Kidney (tissue), 14 donors: Measurements from ENCODE around the gene VAMP3. TPM values are rescaled to one million over a fixed set of nuclear protein-coding genes. Genes with fewer than 3 reads are reported as not detected.

Experiments
- DNase-seq, 5 donors: peaks; one replicate each; pipeline ENCODE4 v3.0.0-alpha.2; 2013 to 2020
- FAIRE-seq: peaks from 2 replicates; lab custom pipeline; 2012; peaks lifted over from hg19 to GRCh38; lab: Jason Lieb, UNC
- H3K27ac ChIP-seq, 2 donors: one replicate each; pipeline ENCODE4 v1.7.0; 2013; ENCODE audit warnings: low read depth in 2 of 2, low read length in 2 of 2, inconsistent platforms in 1 of 2
- H3K27me3 ChIP-seq: one replicate; pipeline ENCODE4 v1.7.1; 2013; ENCODE audit warnings: low read length, inconsistent platforms; ENCODE audit not compliant: control insufficient read depth, insufficient read depth
- H3K36me3 ChIP-seq, 3 donors: one replicate each; pipeline versions ENCODE4 v1.7.0 to v1.7.1; 2013; ENCODE audit warnings: low read length in 3 of 3, control low read depth in 1 of 3, inconsistent platforms in 1 of 3; ENCODE audit not compliant: insufficient read depth in 3 of 3, control insufficient read depth in 2 of 3
- H3K4me1 ChIP-seq, 3 donors: one replicate each; pipeline versions ENCODE4 v1.7.0 to v1.7.1; 2013; ENCODE audit warnings: low read length in 3 of 3, inconsistent platforms in 1 of 3, low read depth in 1 of 3; ENCODE audit not compliant: control insufficient read depth in 2 of 3, insufficient read depth in 2 of 3
- H3K4me3 ChIP-seq, 3 donors: one replicate each; pipeline versions ENCODE4 v1.7.0 to v1.8.1; 2013; ENCODE audit warnings: low read length in 3 of 3, control low read depth in 1 of 3, inconsistent platforms in 1 of 3
- H3K9ac ChIP-seq, 3 donors: one replicate each; pipeline versions ENCODE4 v1.7.0 to v1.7.1; 2013; ENCODE audit warnings: low read length in 3 of 3, control low read depth in 1 of 3, inconsistent platforms in 1 of 3
- H3K9me3 ChIP-seq, 3 donors: one replicate each; pipeline versions ENCODE4 v1.7.0 to v1.7.1; 2013; ENCODE audit warnings: low read length in 3 of 3, control low read depth in 1 of 3, inconsistent platforms in 1 of 3; ENCODE audit not compliant: control insufficient read depth in 2 of 3, insufficient read depth in 1 of 3
- CTCF ChIP-seq: IDR thresholded peaks from 3 replicates; pipeline ENCODE4 v1.5.1; 2012; ENCODE audit warnings: mild to moderate bottlenecking, moderate library complexity, borderline replicate concordance; ENCODE audit not compliant: insufficient read depth; ENCODE audit errors: extremely low read depth
- intact Hi-C: fragments of 100-400 bp; cut with DNase I; formaldehyde crosslinking; loops from one replicate; pipeline ENCODE4 v1.11.1; 2022
- polyA plus RNA-seq: library from polyadenylated mRNA; stranded (reverse); fragments of 350-450 nt; fragmentation: Illumina TruSeq; extraction: RNeasy Lipid Tissue Mini Kit (QIAGEN cat#74804); gene quantifications from one replicate; pipeline ENCODE4 v1.2.3, GENCODE V29; 2014; ENCODE audit warnings: low read depth, low replicate concordance; ENCODE audit not compliant: insufficient read depth
- total RNA-seq: library from RNA; stranded (reverse); fragmentation: NEBNext Ultra II Directional; extraction: Animal tissue kit (Norgen Biotek cat#: 25700); gene quantifications from one replicate; pipeline ENCODE4 v1.2.1, GENCODE V29; 2021
- donor health status: control.
- donor health status: control.
- donor health status: control.
- donor health status: control.
- donor health status: control.
- donor health status: DM: yes; HTN: yes; CAD: no.
- donor health status: Normal renal cell carcinoma (clear cell type).

Gene VAMP3
- total and polyA plus RNA-seq, 2 donors from 2014 or later: 69.7 to 93.8 TPM

DNA sequence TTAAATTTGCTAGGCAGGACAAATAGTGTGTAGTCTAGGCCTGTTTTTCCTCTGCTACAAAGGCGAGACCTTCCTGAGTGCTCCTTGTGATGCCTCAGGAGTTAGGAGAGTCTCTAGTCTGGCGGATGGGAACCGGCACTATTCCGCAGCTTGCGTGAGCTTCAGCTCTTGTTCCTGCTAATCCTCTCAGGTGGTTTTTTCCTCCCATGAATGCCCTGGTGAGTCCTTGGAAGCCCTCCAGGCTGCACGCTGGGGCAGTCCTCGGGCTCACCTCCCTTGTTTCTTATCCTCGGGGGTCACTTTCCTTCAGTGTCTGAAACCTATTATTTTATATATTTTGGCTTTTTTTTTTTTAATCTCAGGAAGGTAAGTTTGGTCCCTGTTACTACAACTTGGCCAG is 53.6 kb downstream of the VAMP3 start:
- FAIRE-seq: no peak
- Histone ChIP-seq H3K9ac (no peak overlapping the region), H3K27ac (no peak overlapping the region), H3K4me1 (no peaks in the 10 kb centered on the region), H3K27me3 (no peaks in the 10 kb centered on the region), H3K36me3 (peaks cover 2 to 55% (median 38%) of the 10 kb centered on the region in 3 donors), H3K4me3 (no peak overlapping the region), H3K9me3 (no peaks in the 10 kb centered on the region)
- no peak for DNase-seq
- no peak for TF ChIP-seq CTCF
- intact Hi-C loops: no loop called here

- FAIRE-seq: no peak
- no peak overlapping the region for H3K4me3 ChIP-seq
- TF ChIP-seq CTCF: no peak
Observed at GRCh38 chr1:7826363-7826762, 55.3 kb downstream of the VAMP3 start.

GRCh38 chr1:7827126-7827955 is 56.2 kb downstream of the VAMP3 start:
- DNase-seq (peak in 2 of 5 donors; percentile 13 to 71), FAIRE-seq (no peak)
- H3K9me3 ChIP-seq: no peaks in the 10 kb centered on the region
- no peaks in the 10 kb centered on the region for H3K4me1 ChIP-seq
- intact Hi-C loops: no loop called here
- no peak overlapping the region for H3K9ac ChIP-seq
- no peaks in the 10 kb centered on the region for H3K27me3 ChIP-seq
- peaks cover 4 to 46% (median 34%) of the 10 kb centered on the region in 3 donors for H3K36me3 ChIP-seq
- H3K27ac ChIP-seq: no peak overlapping the region
- H3K4me3 ChIP-seq: no peak overlapping the region
- no peak for TF ChIP-seq CTCF

More at GRCh38 chr1:7826363-7826762, 55.3 kb downstream of the VAMP3 start:
- DNase-seq: no peak
- H3K4me1 ChIP-seq: no peaks in the 10 kb centered on the region
- H3K27me3 ChIP-seq: no peaks in the 10 kb centered on the region
- H3K27ac ChIP-seq: no peak overlapping the region
- peaks cover 4 to 49% (median 34%) of the 10 kb centered on the region in 3 donors for H3K36me3 ChIP-seq
- H3K9ac ChIP-seq: no peak overlapping the region
- intact Hi-C loops: no loop called here
- H3K9me3 ChIP-seq: no peaks in the 10 kb centered on the region

Other genes starting within 250 kb of the VAMP3 start
- 23.8 TPM for gene PER3, start 13.0 kb downstream of the VAMP3 start, total RNA-seq
- gene PER3, start 13.0 kb downstream of the VAMP3 start, polyA plus RNA-seq: 5.1 TPM
- gene UTS2, start 81.8 kb downstream of the VAMP3 start, total RNA-seq: 0.72 TPM
- not detected for gene UTS2, start 81.8 kb downstream of the VAMP3 start, polyA plus RNA-seq
- 0.54 TPM for gene TNFRSF9, start 169.5 kb downstream of the VAMP3 start, total RNA-seq
- not detected for gene TNFRSF9, start 169.5 kb downstream of the VAMP3 start, polyA plus RNA-seq
- 239 TPM for gene PARK7, start 190.4 kb downstream of the VAMP3 start, total RNA-seq
- 481 TPM for gene PARK7, start 190.4 kb downstream of the VAMP3 start, polyA plus RNA-seq